SK-N-SH (cell line): ENCODE measurements around the gene CPLANE2. TPM values are rescaled to one million over a fixed set of nuclear protein-coding genes. Genes with fewer than 3 reads are reported as not detected.

Source experiments
- CTCF ChIA-PET: fragments of 300-600, 350-600 bp; formaldehyde crosslinking; extraction: SDS; loops from one replicate; lab custom pipeline; 2021; lab: Yijun Ruan, JAX
- POLR2A ChIA-PET: fragments of 350-600 bp; sonication (Branson Sonifier 250); formaldehyde crosslinking; extraction: SDS; loops from one replicate; lab custom pipeline; 2020; ENCODE audit warnings: antibody characterized with exemption, inconsistent platforms; lab: Yijun Ruan, JAX
- DNase-seq: peaks from one replicate; pipeline ENCODE4 v3.0.0; 2012
- H2AFZ ChIP-seq: fragments of 200-600 bp; sonication (generic); 2 replicates; pipeline ENCODE4 v1.8.1; 2016; ENCODE audit warnings: antibody characterized with exemption, mild to moderate bottlenecking, low read depth
- H3F3A ChIP-seq: fragments of 200-600 bp; sonication (generic); replicated peaks from 2 replicates; pipeline ENCODE3; 2016; ENCODE audit warnings: antibody characterized with exemption, mild to moderate bottlenecking; ENCODE audit not compliant: insufficient read depth
- H3K27ac ChIP-seq, 2 experiments: fragments of 200-500 bp in 1 of 2; fragments of 200-600 bp in 1 of 2; sonication (Bioruptor generic) in 1 of 2; sonication (generic), shearing (Covaris generic) in 1 of 2; 2 replicates each; pipeline versions ENCODE4 v1.5.1 to v1.6.1; 2014 to 2016; ENCODE audit warnings: low read depth in 2 of 2, inconsistent platforms in 1 of 2, low read length in 1 of 2, mild to moderate bottlenecking in 1 of 2, mixed read lengths in 1 of 2
- H3K27me3 ChIP-seq: fragments of 200-600 bp; sonication (generic), shearing (Covaris generic); 2 replicates; pipeline ENCODE4 v1.6.1; 2016; ENCODE audit warnings: mixed run types; ENCODE audit not compliant: insufficient read depth
- H3K36me3 ChIP-seq, 2 experiments: fragments of 200-500 bp in 1 of 2; fragments of 200-600 bp in 1 of 2; sonication (Bioruptor generic) in 1 of 2; sonication (generic) in 1 of 2; replicated peaks in 1 of 2; 2 replicates each; pipeline versions ENCODE3 to v1.5.1; 2014 to 2016; ENCODE audit warnings: low read length in 1 of 2, mild to moderate bottlenecking in 1 of 2; ENCODE audit not compliant: insufficient read depth in 2 of 2, control insufficient read depth in 1 of 2
- H3K4me1 ChIP-seq, 2 experiments: fragments of 200-500 bp in 1 of 2; fragments of 200-600 bp in 1 of 2; sonication (Bioruptor generic) in 1 of 2; sonication (generic), shearing (Covaris generic) in 1 of 2; 2 replicates each; pipeline versions ENCODE4 v1.5.1 to v1.6.1; 2014 to 2016; ENCODE audit warnings: low read depth in 1 of 2, low read length in 1 of 2, mixed run types in 1 of 2; ENCODE audit not compliant: insufficient read depth in 2 of 2, control insufficient read depth in 1 of 2
- H3K4me2 ChIP-seq: fragments of 200-600 bp; sonication (generic), shearing (Covaris generic); 2 replicates; pipeline ENCODE4 v1.6.1; 2017; ENCODE audit warnings: mixed run types
- H3K4me3 ChIP-seq, 2 experiments: fragments of 200-500 bp in 1 of 2; fragments of 200-600 bp in 1 of 2; sonication (Bioruptor generic) in 1 of 2; sonication (generic), shearing (Covaris generic) in 1 of 2; 2 replicates each; pipeline versions ENCODE4 v1.5.1 to v1.8.1; 2014 to 2016; ENCODE audit warnings: low read depth in 2 of 2, inconsistent platforms in 1 of 2, low read length in 1 of 2, mild to moderate bottlenecking in 1 of 2, mixed read lengths in 1 of 2, moderate library complexity in 1 of 2
- H3K79me2 ChIP-seq: fragments of 200-600 bp; sonication (generic); 2 replicates; pipeline ENCODE4 v1.8.1; 2017; ENCODE audit warnings: mild to moderate bottlenecking; ENCODE audit not compliant: insufficient read depth
- H3K9ac ChIP-seq: fragments of 200-600 bp; sonication (generic); 2 replicates; pipeline ENCODE4 v1.6.1; 2017; ENCODE audit warnings: mixed run types
- H3K9me2 ChIP-seq: fragments of 200-600 bp; sonication (generic); 2 replicates; pipeline ENCODE4 v1.6.1; 2017; ENCODE audit warnings: mixed run types
- H3K9me3 ChIP-seq: fragments of 200-600 bp; sonication (generic); 2 replicates; pipeline ENCODE4 v1.6.1; 2017; ENCODE audit warnings: mixed run types, mild to moderate bottlenecking, moderate library complexity
- H4K20me1 ChIP-seq: fragments of 200-600 bp; sonication (generic); 2 replicates; pipeline ENCODE4 v1.6.1; 2017; ENCODE audit warnings: mild to moderate bottlenecking, mixed run types; ENCODE audit not compliant: insufficient read depth
- CHD2 ChIP-seq: fragments of 150-350 bp; IDR thresholded peaks from 2 replicates; pipeline ENCODE4 v1.6.1; 2018; ENCODE audit warnings: low read length; ENCODE audit not compliant: partially characterized antibody
- EP300 ChIP-seq, 2 experiments: IDR thresholded peaks; 2 replicates each; pipeline versions ENCODE4 v1.4.0 to v1.6.1; 2012; ENCODE audit warnings: borderline replicate concordance in 1 of 2, low read depth in 1 of 2, low read length in 1 of 2
- EZH2phosphoT487 ChIP-seq: fragments of 200-600 bp; sonication (generic); IDR thresholded peaks from 2 replicates; pipeline ENCODE4 v1.6.1; 2017; ENCODE audit warnings: low read depth, mixed run types, mild to moderate bottlenecking, antibody characterized with exemption, moderate library complexity, borderline replicate concordance
- FOSL2 ChIP-seq: IDR thresholded peaks from 2 replicates; pipeline ENCODE4 v1.4.0; 2012; ENCODE audit warnings: low read depth, mild to moderate bottlenecking, moderate library complexity, borderline replicate concordance
- FOXM1 ChIP-seq: IDR thresholded peaks from 2 replicates; pipeline ENCODE4 v1.4.0; 2012; ENCODE audit warnings: low read depth, mild to moderate bottlenecking
- IRF3 ChIP-seq: fragments of 150-350 bp; IDR thresholded peaks from 2 replicates; pipeline ENCODE4 v1.6.1; 2016; ENCODE audit warnings: mild to moderate bottlenecking, low read depth, low read length
- JUND ChIP-seq: IDR thresholded peaks from 2 replicates; pipeline ENCODE4 v1.4.0; 2012
- MEF2A ChIP-seq: IDR thresholded peaks from 2 replicates; pipeline ENCODE4 v1.4.0; 2012; ENCODE audit warnings: low read depth, borderline replicate concordance
- MXI1 ChIP-seq: IDR thresholded peaks from 2 replicates; pipeline ENCODE4 v1.6.1; 2012; ENCODE audit warnings: mild to moderate bottlenecking, low read depth, low read length, improper control_type of control experiment
- NFIC ChIP-seq: IDR thresholded peaks from 2 replicates; pipeline ENCODE4 v1.4.0; 2012; ENCODE audit warnings: borderline replicate concordance
- POLR2AphosphoS5 ChIP-seq: IDR thresholded peaks from 2 replicates; pipeline ENCODE4 v1.6.1; 2012; ENCODE audit warnings: low read depth, low read length
- RCOR1 ChIP-seq: fragments of 150-350 bp; IDR thresholded peaks from 2 replicates; pipeline ENCODE4 v1.6.1; 2017; ENCODE audit warnings: antibody characterized with exemption, low read length
- RFX5 ChIP-seq: IDR thresholded peaks from 2 replicates; pipeline ENCODE4 v1.6.1; 2012; ENCODE audit warnings: mild to moderate bottlenecking, improper control_type of control experiment, low read length
- RXRA ChIP-seq: IDR thresholded peaks from 2 replicates; pipeline ENCODE4 v1.4.0; 2012; ENCODE audit warnings: low read depth, mild to moderate bottlenecking, borderline replicate concordance
- SIN3A ChIP-seq: IDR thresholded peaks from 2 replicates; pipeline ENCODE4 v1.6.1; 2012; ENCODE audit warnings: low read depth, mild to moderate bottlenecking, low read length, moderate library complexity, borderline replicate concordance
- TAF1 ChIP-seq: IDR thresholded peaks from 2 replicates; pipeline ENCODE4 v1.6.1; 2012; ENCODE audit warnings: low read depth, mild to moderate bottlenecking, low read length, moderate library complexity, borderline replicate concordance
- TCF12 ChIP-seq: IDR thresholded peaks from 2 replicates; pipeline ENCODE4 v1.4.0; 2012
- TEAD4 ChIP-seq: IDR thresholded peaks from 2 replicates; pipeline ENCODE4 v1.4.0; 2012; ENCODE audit warnings: mild to moderate bottlenecking, borderline replicate concordance; ENCODE audit not compliant: insufficient read depth
- USF1 ChIP-seq: IDR thresholded peaks from 2 replicates; pipeline ENCODE4 v1.4.0; 2012; ENCODE audit warnings: low read depth, borderline replicate concordance
- WGBS: methylation state at CpG from one replicate; pipeline ENCODE4 v1.1.6; 2017; ENCODE audit warnings: low lambda C conversion rate; 5-methylcytosine and 5-hydroxymethylcytosine counted together
- polyA plus RNA-seq, 3 experiments: library from polyadenylated mRNA; depleted of rRNA; stranded (reverse); fragments of >200 nt; gene quantifications; 2 replicates each; pipeline ENCODE4 v1.2.3, GENCODE V29; 2012
- TF ChIP-seq, protein P1 (sequence below): fragments of 150-350 bp; IDR thresholded peaks from 2 replicates; pipeline ENCODE4 v1.6.1; 2017; ENCODE audit warnings: antibody characterized with exemption, low read length, low read depth, borderline replicate concordance
- TF ChIP-seq, protein P2 (sequence below): IDR thresholded peaks from 2 replicates; pipeline ENCODE4 v1.6.1; 2012; ENCODE audit warnings: mild to moderate bottlenecking, low read depth, low read length, moderate library complexity
- TF ChIP-seq, protein P3 (sequence below): IDR thresholded peaks from 2 replicates; pipeline ENCODE4 v1.4.0; 2012; ENCODE audit warnings: low read depth
- TF ChIP-seq, protein P4 (sequence below): fragments of 200-600 bp; sonication (generic); IDR thresholded peaks from 2 replicates; pipeline ENCODE4 v1.6.1; 2017; ENCODE audit warnings: antibody characterized with exemption, mild to moderate bottlenecking, moderate library complexity

Gene CPLANE2
- polyA plus RNA-seq (2012; rRNA removed) = 6.5 and 8.6 TPM in 2 replicates
- polyA plus RNA-seq (2012; cell fraction: cytosol; rRNA removed) = 2.9 and 5.8 TPM in 2 replicates
- polyA plus RNA-seq (2012; cell fraction: nucleus; rRNA removed) = 11.7 and 12.6 TPM in 2 replicates

DNA sequence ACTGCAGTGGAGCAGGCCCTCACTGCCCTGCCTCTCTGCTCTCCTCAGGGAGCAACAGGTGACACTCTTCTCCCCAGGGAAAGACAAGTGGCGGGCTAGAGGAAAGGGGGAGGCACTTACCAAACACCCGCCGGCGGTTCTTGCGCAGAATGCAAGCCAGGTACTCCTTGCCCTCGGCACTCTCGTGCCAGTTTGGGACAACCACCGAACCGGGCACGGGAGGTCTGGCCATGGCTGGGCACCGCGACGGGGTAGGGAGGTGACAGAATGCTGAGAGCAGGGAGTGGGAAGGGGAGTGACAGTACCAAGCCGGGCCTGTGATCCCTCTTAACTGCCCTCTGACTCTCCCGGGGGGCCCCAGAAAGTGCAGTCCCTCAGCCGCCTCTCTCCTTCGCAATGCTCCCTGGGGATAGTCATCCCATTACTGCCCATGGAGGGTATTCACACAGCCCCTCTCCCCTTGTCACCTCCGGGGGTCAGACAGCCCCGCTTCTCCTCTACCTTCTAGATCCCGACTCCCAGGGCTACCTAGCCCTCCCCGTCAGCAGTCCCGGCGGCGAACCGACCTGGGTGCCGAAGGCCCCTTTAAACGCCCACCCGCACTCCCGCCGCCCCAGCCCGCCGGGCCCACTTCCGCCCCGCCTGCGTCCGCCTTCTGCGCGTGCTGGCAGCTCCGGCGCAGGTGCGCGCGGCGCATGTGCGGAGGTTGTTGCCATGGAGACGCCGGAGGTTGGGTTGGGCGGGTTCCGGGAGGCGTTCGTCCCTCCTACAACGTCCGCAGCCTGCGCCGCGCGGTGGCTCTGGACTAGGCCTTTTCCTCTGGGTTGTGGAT lies at the start of gene CPLANE2:
Gene CPLANE2, minus strand, starts transcription at position 673 of the 832 bp plus-strand sequence. Its CDS starts 441 bp downstream, at position 232.
- H3K4me2 ChIP-seq = peak within 1 kb of the TSS; percentile 88
- no peaks in the 10 kb centered on the region for H4K20me1 ChIP-seq
- CTCF ChIA-PET = interaction anchor here (0.7 to 4.7 kb wide), 13 partner anchors 8 to 164 kb away, joined by 3 to 25 read pairs (median 4); partner anchors contain the start of genes FAM131C and FBXO42
- H3K27ac ChIP-seq = peak within 1 kb of the TSS; percentile 87 to 92
- H3K27me3 ChIP-seq = no peaks in the 10 kb centered on the region
- no peaks in the 10 kb centered on the region for H3K9me3 ChIP-seq
- H2AFZ ChIP-seq = peak within 1 kb of the TSS; percentile 95
- peaks cover 15% of the 10 kb centered on the region for H3F3A ChIP-seq
- H3K4me3 ChIP-seq = peak within 1 kb of the TSS; percentile 69 to 92
- H3K36me3 ChIP-seq = no peaks in the 10 kb centered on the region
- WGBS = 4% methylated on average over 30 of the region's 57 CpGs
- POLR2A ChIA-PET = interaction anchor here (0.9 to 1.6 kb wide), 4 partner anchors 19 to 46 kb away, joined by 3 to 7 read pairs (median 4); no protein-coding TSS in a partner anchor
- H3K9ac ChIP-seq = peak within 1 kb of the TSS; percentile 75
- H3K4me1 ChIP-seq = peaks cover 6 to 22% of the 10 kb centered on the region in 2 experiments
- no peaks in the 10 kb centered on the region for H3K79me2 ChIP-seq
- DNase-seq = peak; percentile 97
- no peaks in the 10 kb centered on the region for H3K9me2 ChIP-seq
- TF ChIP-seq MXI1 (peak; percentile 90), MEF2A (no peak), SIN3A (no peak), JUND (no peak), RCOR1 (no peak), TCF12 (0 out of 2 replicates have a peak, but pooled peaks have one; percentile 15), RXRA (no peak), TEAD4 (no peak), FOSL2 (no peak), EZH2phosphoT487 (no peak), USF1 (no peak), NFIC (no peak), FOXM1 (no peak), IRF3 (no peak), EP300 (IDR thresholded peaks at IDR 0.05; ENCODE audit: borderline replicate concordance in 1 of 2, low read depth in 1 of 2, low read length in 1 of 2) (no peak), POLR2AphosphoS5 (peak; percentile 90), TAF1 (peak; percentile 77), RFX5 (peak; percentile 95), CHD2 (no peak)
- TF ChIP-seq, protein P1, sequence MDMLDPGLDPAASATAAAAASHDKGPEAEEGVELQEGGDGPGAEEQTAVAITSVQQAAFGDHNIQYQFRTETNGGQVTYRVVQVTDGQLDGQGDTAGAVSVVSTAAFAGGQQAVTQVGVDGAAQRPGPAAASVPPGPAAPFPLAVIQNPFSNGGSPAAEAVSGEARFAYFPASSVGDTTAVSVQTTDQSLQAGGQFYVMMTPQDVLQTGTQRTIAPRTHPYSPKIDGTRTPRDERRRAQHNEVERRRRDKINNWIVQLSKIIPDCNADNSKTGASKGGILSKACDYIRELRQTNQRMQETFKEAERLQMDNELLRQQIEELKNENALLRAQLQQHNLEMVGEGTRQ = no peak
- TF ChIP-seq, protein P2, sequence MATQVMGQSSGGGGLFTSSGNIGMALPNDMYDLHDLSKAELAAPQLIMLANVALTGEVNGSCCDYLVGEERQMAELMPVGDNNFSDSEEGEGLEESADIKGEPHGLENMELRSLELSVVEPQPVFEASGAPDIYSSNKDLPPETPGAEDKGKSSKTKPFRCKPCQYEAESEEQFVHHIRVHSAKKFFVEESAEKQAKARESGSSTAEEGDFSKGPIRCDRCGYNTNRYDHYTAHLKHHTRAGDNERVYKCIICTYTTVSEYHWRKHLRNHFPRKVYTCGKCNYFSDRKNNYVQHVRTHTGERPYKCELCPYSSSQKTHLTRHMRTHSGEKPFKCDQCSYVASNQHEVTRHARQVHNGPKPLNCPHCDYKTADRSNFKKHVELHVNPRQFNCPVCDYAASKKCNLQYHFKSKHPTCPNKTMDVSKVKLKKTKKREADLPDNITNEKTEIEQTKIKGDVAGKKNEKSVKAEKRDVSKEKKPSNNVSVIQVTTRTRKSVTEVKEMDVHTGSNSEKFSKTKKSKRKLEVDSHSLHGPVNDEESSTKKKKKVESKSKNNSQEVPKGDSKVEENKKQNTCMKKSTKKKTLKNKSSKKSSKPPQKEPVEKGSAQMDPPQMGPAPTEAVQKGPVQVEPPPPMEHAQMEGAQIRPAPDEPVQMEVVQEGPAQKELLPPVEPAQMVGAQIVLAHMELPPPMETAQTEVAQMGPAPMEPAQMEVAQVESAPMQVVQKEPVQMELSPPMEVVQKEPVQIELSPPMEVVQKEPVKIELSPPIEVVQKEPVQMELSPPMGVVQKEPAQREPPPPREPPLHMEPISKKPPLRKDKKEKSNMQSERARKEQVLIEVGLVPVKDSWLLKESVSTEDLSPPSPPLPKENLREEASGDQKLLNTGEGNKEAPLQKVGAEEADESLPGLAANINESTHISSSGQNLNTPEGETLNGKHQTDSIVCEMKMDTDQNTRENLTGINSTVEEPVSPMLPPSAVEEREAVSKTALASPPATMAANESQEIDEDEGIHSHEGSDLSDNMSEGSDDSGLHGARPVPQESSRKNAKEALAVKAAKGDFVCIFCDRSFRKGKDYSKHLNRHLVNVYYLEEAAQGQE = no peak
- TF ChIP-seq, protein P3, sequence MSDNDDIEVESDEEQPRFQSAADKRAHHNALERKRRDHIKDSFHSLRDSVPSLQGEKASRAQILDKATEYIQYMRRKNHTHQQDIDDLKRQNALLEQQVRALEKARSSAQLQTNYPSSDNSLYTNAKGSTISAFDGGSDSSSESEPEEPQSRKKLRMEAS = no peak; the same call in none of the 2 replicates
- TF ChIP-seq, protein P4, sequence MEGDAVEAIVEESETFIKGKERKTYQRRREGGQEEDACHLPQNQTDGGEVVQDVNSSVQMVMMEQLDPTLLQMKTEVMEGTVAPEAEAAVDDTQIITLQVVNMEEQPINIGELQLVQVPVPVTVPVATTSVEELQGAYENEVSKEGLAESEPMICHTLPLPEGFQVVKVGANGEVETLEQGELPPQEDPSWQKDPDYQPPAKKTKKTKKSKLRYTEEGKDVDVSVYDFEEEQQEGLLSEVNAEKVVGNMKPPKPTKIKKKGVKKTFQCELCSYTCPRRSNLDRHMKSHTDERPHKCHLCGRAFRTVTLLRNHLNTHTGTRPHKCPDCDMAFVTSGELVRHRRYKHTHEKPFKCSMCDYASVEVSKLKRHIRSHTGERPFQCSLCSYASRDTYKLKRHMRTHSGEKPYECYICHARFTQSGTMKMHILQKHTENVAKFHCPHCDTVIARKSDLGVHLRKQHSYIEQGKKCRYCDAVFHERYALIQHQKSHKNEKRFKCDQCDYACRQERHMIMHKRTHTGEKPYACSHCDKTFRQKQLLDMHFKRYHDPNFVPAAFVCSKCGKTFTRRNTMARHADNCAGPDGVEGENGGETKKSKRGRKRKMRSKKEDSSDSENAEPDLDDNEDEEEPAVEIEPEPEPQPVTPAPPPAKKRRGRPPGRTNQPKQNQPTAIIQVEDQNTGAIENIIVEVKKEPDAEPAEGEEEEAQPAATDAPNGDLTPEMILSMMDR = no peak
